ENCODE results near the gene STK39.
A peak's percentile ranks its signal among the peaks of the same experiment; 100 is the strongest.

The STK39 gene

GRCh38 chr2:168159754-168160585 lies 87.4 kb downstream of the STK39 start:
- no peak for DNase-seq (ENCODE audit: low read depth)

DNA sequence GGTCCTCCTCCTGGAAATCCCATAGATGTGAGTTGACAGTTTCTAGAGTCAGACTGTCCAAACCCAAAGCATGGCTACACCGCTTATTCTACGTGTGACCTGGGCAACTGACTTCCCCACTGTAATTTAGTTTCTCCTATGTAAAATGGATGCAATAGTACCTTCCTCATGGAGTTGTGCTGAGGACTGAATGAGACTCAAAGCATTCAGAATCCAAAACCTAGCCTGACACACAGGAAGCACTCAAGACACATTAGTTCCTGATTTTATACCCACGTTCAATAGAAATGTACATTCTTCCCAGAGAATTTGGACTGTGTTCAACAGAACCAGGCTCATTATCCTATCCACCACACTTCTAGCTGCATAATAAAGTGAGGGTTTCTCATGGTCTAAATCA lies 88.8 kb downstream of the STK39 start:
- peak; percentile 22 for DNase-seq (ENCODE audit: low read depth)

GRCh38 chr2:168157926-168158325 lies 89.5 kb downstream of the STK39 start:
- DNase-seq (ENCODE audit: low read depth), result peak; percentile 82

- DNase-seq (ENCODE audit: low read depth), result no peak
These were observed 90.3 kb downstream of the STK39 start for GRCh38 chr2:168157070-168157469.

- DNase-seq (ENCODE audit: low read depth), result peak; percentile 95
These were observed 90.7 kb downstream of the STK39 start for GRCh38 chr2:168156661-168157060.

- peak; percentile 62 for DNase-seq (ENCODE audit: low read depth)
These were observed 91.7 kb downstream of the STK39 start for GRCh38 chr2:168155680-168156079.

- peak; percentile 43 for DNase-seq (ENCODE audit: low read depth)
These were observed 92.3 kb downstream of the STK39 start for GRCh38 chr2:168155046-168155445.

- no peak for DNase-seq (ENCODE audit: low read depth)
These were observed 94.4 kb downstream of the STK39 start for GRCh38 chr2:168152902-168153530.

- DNase-seq (ENCODE audit: low read depth), result no peak
These were observed 97.4 kb downstream of the STK39 start for GRCh38 chr2:168149986-168150385.

DNA sequence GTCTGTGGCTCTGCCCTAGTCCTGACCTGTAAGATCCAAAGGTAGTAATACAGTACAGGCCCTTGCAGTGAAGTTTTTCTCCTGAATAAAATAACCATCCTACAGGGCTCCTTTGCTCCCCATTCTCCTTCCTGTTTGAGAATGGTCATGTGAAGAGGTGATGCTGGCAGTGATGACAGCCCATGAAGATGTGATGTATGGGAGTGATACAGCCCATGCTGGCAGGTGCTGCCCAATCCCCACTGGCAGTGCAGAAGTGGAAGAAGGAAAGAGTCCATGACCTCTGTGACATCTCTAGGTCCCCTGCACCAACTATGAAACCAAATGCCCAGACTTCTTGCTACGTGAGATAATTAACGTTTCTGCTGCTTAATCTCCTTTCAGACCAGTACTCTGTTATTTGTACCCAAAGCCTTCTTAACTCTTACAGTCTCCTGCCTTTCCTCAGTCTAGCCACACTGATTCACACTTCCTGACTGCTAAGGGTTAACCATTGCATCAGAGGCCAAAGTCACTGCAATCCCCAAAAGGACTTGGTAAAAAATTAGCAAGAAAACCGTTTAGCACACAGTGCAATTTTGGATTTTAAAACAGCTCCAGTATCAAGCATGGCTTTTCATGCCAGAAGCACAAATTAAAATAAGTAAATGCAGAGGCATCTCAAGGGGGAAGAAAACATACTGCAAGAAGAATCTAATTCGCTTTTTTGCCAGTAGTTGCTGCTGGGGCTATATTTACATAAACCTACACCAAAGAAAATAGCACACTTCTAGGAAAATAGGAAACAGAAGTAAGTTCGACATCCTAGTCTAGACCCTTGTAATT lies 98.0 kb downstream of the STK39 start:
- DNase-seq (ENCODE audit: low read depth), result no peak

DNA sequence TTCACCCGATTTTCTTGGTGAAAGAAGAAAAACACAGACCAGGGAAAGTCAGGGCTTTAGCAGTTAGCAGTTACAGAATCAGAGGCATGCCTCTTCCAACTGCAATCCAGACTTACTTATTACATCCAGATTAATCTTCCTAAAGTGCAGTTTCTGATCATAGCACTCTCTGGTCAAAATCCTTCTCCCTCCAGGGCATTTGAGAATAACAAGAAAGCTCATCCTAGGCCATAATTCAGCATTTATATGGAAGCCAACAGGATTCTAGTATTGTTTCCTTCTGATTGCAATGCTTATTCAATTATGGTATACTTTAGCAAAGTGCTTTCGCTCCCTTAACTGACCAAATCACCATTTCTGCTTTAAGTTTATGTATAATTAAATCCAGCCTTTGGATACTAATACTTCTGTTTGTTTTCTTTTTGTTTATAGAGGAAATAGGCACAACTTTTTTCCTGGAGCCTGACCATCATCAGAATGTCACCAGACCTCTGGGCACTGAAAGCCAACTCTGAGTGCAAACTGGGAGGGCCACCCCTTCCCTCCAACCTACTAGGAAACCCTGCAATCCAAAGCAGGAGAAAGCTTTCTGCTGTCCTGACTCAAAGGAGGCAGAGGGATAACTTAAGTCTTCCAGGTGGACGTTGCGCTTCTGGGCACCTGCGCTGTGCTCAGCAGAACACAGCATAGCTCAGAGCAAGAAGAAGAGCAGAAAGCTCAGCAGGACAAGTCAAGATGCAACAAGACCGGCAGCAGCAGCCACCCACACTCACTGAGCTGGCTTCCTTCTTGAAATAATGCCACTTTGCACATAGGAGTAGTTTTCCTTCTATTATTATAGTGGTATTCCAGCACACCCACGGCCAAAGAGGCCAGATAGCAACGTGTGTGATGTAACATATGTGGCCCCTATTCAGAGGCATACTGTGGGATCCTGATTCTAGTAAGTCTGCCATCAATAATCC lies 99.3 kb downstream of the STK39 start:
- DNase-seq (ENCODE audit: low read depth), result no peak

DNA sequence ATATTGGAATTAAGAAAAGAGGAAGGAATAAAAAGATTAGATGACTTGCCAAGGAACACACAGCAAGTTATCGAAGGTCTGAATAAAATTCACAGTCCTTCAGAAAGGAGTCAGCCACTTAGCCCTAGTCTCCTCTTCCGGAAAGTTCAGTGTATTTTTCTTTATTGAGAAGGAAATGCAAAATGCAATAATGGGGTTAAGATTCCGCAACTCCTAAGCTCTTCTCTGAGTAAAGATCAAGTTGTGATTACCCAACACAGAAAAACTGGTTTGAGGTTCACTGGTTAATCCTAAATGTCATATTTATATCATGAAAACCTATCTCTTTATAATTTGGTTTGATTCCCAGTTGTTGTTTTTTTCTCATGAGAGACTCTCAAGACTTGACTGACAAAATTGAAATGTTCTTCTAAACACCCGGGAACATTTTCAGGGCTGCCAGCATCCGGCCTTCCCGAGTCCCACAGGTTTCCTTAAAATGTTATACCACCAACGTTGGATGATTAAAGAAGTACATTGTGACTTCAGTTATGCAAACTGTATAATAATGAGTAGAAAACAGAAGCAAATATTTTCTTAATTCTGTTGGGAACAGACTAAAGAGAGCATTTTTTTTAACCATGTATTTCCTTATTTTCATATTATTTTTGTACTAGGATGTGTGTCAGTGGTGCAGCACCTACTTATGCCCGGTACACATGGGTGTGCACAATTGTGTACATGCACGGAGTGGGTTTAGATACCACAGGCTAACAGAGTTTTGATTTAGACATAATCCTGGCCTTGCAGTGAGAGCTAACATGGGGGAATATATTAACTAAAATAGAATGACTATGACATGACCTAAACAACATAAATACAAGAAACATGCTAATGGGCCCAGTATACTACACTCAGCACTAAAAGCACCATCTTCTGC lies 100.2 kb downstream of the STK39 start:
- no peak for DNase-seq (ENCODE audit: low read depth)

- DNase-seq (ENCODE audit: low read depth), result no peak
These were observed 101.7 kb downstream of the STK39 start for GRCh38 chr2:168145426-168146310.

DNA sequence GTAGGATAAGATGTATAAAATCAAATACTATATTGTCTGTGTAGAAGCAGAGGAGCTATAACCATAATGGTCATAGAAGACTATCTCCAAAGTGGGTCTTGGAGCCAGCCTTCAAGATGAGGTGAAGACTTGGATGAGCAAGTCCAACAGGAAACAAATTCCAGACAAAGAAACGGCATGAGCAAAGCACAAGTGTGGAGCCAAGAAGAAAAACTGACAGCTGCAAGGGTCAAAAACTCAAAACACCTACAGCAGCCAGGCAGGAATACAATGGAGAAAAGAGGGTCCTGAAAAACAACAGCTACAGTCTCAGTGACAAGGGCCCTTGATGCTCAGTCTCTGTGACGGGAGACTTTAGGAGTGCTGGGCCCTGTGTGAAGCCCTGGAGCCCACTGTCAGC lies 102.4 kb downstream of the STK39 start:
- DNase-seq (ENCODE audit: low read depth), result no peak

DNA sequence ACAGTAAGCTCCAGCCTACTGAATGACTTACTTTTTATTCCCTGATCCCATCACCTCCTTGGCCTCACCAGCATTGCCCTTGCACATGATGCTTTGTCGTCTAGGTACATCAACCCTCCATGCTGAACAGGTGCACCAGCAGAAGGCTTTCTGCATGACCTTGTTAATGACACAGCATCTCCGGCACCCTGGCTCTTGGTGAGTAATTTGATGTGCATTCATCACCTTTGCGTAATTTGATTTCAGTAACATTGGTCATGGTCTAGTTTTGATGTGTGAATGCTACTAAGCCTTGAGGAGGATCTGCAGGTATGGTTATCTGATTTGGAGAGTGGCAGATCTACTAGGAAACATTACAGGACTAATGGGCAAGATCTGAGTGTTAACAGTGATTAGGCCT lies 103.6 kb downstream of the STK39 start:
- DNase-seq (ENCODE audit: low read depth), result no peak

- DNase-seq (ENCODE audit: low read depth), result no peak
These were observed 106.5 kb downstream of the STK39 start for GRCh38 chr2:168140892-168141291.

DNA sequence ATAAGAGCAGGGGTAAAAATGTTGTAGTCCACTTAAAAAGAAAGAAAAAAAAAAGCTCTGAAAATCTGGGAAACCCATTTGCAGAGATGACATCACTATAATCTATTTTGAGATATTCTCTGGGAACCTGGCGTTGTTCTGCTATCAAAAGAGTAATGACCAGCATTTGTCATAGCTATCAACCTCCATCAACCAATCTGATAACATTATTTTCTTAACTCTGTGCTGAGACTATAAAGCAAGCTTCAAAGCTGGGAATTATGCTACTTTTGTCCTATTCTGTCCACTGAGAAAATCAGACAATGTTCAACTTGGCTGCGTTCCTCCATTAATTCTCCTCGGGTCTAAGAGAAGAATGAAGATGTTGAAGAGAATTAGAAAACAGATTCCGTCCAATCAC lies 107.5 kb downstream of the STK39 start:
- DNase-seq (ENCODE audit: low read depth), result no peak

DNA sequence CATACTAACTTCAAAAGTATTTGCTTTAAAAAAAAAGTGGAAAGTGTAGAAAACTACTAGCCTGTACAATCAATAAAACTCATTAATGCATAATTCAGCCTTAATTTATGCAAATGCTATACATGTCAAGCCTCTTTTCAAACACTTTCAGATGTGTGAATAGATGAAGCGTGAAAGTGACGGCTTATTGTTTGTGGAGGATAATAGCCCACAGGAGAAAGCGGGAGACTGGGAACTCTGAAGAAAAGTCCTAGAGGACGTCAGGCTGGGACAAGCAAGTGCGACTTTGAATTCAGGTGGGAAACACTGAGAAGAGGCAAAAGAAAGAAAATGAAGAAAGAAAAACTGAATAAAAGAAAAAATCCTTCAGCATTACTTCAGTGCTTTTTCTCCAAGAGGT lies 108.5 kb downstream of the STK39 start:
- DNase-seq (ENCODE audit: low read depth), result no peak

GRCh38 chr2:168138374-168138773 lies 109.0 kb downstream of the STK39 start:
- DNase-seq (ENCODE audit: low read depth), result no peak
